ENCODE results near the gene COL6A3. TPM values are rescaled to one million over a fixed set of nuclear protein-coding genes. Genes with fewer than 3 reads are reported as not detected.
A peak's percentile ranks its signal among the peaks of the same experiment; 100 is the strongest.

The COL6A3 gene
- total RNA-seq, 1 donor from 2014 or later, result 4.9 TPM

DNA sequence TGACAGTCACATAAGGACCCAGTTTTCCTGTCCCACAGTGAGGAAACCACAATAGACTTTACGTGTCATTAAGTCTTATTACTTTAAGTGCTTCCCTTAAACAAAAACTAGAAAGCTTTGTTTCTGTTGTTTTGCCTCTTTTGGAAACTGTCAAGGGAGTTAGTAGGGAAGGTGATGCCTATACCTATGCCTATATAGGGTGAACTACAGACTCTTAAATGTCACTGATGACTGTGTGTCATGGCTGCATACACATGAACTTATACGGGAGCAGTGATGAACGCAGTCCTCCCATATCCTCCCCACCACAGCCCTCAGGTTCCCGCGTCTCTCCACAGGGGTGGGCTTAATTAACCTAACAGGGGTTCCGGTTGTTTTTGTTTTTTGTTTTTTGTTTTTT is 97.6 kb downstream of the COL6A3 start:
- Mint-ChIP-seq H3K36me3 (ENCODE audit: low read depth) (no peaks in the 10 kb centered on the region), H3K27ac (ENCODE audit: unreplicated experiment) (no peak overlapping the region), H3K4me3 (no peak overlapping the region), H3K27me3 (ENCODE audit: low read depth) (no peaks in the 10 kb centered on the region), H3K4me1 (peaks cover 8% of the 10 kb centered on the region), H3K9me3 (peaks cover 2% of the 10 kb centered on the region)
- DNase-seq (ENCODE audit: low read depth, low spot score), result no peak
- TF ChIP-seq, protein P1, sequence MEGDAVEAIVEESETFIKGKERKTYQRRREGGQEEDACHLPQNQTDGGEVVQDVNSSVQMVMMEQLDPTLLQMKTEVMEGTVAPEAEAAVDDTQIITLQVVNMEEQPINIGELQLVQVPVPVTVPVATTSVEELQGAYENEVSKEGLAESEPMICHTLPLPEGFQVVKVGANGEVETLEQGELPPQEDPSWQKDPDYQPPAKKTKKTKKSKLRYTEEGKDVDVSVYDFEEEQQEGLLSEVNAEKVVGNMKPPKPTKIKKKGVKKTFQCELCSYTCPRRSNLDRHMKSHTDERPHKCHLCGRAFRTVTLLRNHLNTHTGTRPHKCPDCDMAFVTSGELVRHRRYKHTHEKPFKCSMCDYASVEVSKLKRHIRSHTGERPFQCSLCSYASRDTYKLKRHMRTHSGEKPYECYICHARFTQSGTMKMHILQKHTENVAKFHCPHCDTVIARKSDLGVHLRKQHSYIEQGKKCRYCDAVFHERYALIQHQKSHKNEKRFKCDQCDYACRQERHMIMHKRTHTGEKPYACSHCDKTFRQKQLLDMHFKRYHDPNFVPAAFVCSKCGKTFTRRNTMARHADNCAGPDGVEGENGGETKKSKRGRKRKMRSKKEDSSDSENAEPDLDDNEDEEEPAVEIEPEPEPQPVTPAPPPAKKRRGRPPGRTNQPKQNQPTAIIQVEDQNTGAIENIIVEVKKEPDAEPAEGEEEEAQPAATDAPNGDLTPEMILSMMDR (conservative IDR thresholded peaks at IDR 0.05), result no peak

DNA sequence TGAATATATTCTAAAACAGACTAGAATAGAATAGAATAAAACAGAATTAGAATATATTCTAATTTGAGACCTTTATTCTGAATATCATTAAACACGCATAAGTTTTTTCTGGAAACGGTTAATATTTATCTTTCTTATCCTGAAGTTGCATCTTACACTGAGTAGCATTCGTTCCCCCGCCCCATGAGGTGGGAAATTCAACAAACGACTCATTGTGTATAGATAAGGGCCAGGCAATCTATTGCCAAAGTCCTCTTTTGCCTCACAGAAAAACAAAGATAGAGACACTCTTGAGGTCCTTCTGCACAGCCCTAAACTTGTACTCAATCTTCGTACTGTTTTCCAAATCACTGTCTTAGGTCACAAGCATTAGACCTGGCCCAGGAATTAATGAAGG is 98.1 kb downstream of the COL6A3 start:
- H3K27me3 Mint-ChIP-seq (ENCODE audit: low read depth), result no peaks in the 10 kb centered on the region
- no peak for DNase-seq (ENCODE audit: low read depth, low spot score)
- H3K4me3 Mint-ChIP-seq, result no peak overlapping the region
- H3K27ac Mint-ChIP-seq (ENCODE audit: unreplicated experiment), result no peak overlapping the region
- peaks cover 8% of the 10 kb centered on the region for H3K4me1 Mint-ChIP-seq
- TF ChIP-seq, protein P1 (conservative IDR thresholded peaks at IDR 0.05), result no peak
- H3K9me3 Mint-ChIP-seq, result no peaks in the 10 kb centered on the region
- H3K36me3 Mint-ChIP-seq (ENCODE audit: low read depth), result no peaks in the 10 kb centered on the region

DNA sequence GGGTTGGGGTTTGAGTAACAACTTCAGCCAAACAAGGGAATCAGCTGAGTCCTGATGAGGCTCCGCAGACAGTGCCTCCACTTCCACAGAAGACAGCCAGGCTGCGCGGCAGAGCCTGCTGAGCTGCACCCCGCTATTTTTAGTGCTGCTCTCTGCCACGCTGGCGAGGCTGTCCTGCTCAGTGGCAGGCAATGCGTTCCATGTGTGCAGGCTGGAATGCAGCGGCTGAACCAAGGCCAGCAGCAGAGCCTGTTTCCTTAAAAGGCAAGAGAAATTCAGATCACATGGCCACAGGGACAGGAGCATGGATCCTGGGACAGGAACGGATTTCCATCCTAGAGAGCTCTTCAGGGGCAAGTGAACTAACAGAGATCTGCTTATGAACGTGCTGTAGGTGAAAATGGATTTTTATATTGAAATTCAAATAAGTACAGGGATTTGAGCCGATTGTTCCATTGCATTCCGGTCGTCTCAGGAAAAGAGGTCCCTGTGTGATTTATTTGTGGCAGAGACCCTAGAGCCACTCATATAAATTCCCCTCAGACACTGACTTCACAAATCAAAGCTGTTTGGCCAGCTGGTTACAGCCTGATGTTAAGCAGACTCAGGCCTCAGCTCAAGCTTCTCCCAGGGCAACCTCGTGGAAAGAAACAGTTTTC is 98.7 kb downstream of the COL6A3 start:
- Mint-ChIP-seq H3K4me3 (no peak overlapping the region), H3K27ac (ENCODE audit: unreplicated experiment) (peak overlapping the region; percentile 70), H3K36me3 (ENCODE audit: low read depth) (no peaks in the 10 kb centered on the region), H3K9me3 (no peaks in the 10 kb centered on the region), H3K27me3 (ENCODE audit: low read depth) (no peaks in the 10 kb centered on the region), H3K4me1 (peaks cover 8% of the 10 kb centered on the region)
- peak; percentile 23 for DNase-seq (ENCODE audit: low read depth, low spot score)
- TF ChIP-seq, protein P1 (conservative IDR thresholded peaks at IDR 0.05), result no peak

DNA sequence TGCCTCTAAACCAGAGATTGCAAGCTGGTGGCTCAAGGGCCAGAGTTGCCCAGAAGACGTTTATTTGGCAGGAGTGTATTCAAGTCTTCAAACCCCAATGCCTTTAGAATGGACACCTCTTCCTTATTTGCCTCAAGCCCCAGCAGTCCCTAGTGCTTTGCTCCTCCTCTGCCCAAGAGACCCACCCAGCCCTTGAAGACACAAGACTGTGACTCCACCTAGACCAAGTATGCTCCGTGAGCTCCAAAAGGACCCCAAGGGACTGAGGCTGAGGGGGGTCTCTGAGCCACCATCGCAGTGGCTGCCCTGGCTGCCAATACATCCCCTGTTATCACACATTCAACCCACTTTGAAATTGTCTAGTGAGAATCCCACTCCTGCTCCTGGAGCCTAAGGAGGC is 99.3 kb downstream of the COL6A3 start:
- Mint-ChIP-seq H3K36me3 (ENCODE audit: low read depth) (no peaks in the 10 kb centered on the region), H3K9me3 (no peaks in the 10 kb centered on the region), H3K4me1 (peaks cover 8% of the 10 kb centered on the region), H3K27ac (ENCODE audit: unreplicated experiment) (peak overlapping the region; percentile 53), H3K4me3 (no peak overlapping the region), H3K27me3 (ENCODE audit: low read depth) (no peaks in the 10 kb centered on the region)
- TF ChIP-seq, protein P1 (conservative IDR thresholded peaks at IDR 0.05), result no peak
- no peak for DNase-seq (ENCODE audit: low read depth, low spot score)

DNA sequence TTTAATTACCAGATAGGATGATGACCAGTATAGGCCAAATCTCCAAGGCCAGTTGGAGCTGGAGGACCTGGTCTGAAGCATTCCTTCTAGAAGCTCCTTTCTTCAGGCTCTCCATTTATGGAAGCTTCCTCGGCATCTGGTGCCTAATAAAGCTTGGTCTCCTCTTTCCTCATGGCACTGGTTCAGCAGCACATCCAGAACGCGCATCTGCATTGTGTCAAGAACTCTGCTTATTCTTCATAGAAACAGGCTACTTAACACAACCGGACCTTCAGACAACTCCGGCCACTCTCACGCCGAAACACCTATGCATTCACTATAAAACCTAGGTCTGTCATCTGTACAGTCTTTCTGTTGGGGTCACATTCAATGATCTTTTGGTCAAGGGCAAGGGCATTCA is 99.8 kb downstream of the COL6A3 start:
- no peaks in the 10 kb centered on the region for H3K9me3 Mint-ChIP-seq
- H3K4me3 Mint-ChIP-seq, result no peak overlapping the region
- peaks cover 8% of the 10 kb centered on the region for H3K4me1 Mint-ChIP-seq
- no peaks in the 10 kb centered on the region for H3K36me3 Mint-ChIP-seq (ENCODE audit: low read depth)
- no peaks in the 10 kb centered on the region for H3K27me3 Mint-ChIP-seq (ENCODE audit: low read depth)
- DNase-seq (ENCODE audit: low read depth, low spot score), result no peak
- no peak overlapping the region for H3K27ac Mint-ChIP-seq (ENCODE audit: unreplicated experiment)
- TF ChIP-seq, protein P1 (conservative IDR thresholded peaks at IDR 0.05), result no peak
